HG03045 (cell line): ENCODE data around the gene OR2A1.
A peak's percentile ranks its signal among the peaks of the same experiment; 100 is the strongest.
"Not testable (repeated sequence)": the region's sequence is repeated elsewhere in the genome, so short reads cannot be mapped to it uniquely, and the experiment has no call there.

ENCODE experiments used
- ATAC-seq: cut with Tn5 transposase; IDR thresholded peaks from one replicate; pipeline ENCODE4 v1.9.1; 2021; ENCODE audit warnings: mild to moderate bottlenecking, moderate library complexity; ENCODE audit not compliant: unreplicated experiment

OR2A1 gene

DNA sequence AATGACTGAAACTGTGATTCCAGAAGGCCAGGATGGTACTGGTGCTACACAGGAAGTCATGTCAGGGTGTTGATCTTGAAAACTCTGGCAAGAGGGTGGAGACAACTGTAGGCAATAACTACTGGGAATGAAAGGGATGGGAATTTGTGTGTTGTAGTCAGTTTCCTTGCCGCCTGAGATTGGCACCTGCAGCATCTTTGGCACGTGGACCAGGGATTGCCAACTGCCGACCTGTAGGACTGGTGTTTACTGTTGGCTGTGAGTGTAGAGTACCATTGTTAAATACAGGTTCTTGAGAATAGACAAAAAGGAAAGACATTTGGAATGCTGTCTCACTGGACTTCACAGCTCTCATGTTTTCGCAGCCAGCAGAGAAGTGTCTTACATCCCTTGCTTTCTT lies 11.1 kb downstream of the OR2A1 start:
- not testable (repeated sequence) for ATAC-seq

- not testable (repeated sequence) for ATAC-seq
Measured at GRCh38 chr7:144325868-144326267, 13.6 kb downstream of the OR2A1 start.

DNA sequence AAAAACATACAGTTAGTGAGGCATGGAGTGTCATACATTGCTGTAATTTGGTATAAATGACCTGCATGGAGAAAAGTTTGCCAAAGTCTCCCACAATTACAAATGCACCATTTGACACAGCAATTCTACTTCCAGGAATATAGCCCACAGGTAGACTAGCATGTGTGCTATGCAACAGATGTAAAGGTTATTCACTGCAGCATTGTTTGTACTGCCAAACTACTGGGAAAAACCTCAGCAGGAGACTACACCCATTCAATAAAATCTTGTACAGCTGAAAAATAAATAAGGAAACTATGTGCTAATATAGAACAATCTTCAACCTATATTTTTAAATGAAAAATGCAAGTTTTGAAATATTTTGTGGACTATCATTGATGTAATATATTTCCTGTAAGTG lies 17.8 kb downstream of the OR2A1 start:
- not testable (repeated sequence) for ATAC-seq

DNA sequence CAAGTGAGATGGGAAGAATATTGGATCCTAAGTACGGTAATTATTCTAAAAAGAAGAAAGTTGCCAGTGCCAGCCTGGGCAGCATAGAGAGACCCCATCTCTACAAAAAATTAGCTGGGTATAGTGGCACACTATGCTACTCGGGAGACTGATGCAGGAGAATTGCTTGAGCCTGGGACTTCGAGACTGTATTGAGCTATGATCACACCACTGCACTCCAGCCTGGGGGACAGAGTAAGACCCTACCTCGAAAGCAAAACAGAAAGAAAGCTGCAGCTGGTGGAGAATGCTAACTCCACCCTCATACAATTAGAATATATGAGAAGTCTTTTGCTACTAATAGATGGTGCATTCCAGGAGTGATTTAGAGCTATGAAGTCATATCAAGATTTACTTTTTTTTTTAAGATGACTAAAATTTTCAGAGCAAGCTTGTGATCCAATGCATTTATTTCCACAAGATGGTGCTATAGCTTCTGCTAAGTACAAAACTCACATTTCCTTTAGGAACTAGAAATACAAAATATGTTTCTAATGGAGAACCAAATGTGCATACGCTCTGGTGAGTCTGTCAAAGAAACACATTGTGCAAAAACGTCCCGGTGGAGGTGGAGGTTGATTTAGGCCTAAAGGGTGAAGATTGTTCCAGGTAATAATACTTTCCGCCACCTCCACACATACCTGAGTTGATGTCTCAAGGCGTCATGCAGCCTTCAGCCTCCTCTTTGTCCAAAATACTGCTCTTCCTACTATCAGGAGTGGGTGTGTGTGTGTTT lies 19.2 kb downstream of the OR2A1 start:
- ATAC-seq: not testable (repeated sequence)

DNA sequence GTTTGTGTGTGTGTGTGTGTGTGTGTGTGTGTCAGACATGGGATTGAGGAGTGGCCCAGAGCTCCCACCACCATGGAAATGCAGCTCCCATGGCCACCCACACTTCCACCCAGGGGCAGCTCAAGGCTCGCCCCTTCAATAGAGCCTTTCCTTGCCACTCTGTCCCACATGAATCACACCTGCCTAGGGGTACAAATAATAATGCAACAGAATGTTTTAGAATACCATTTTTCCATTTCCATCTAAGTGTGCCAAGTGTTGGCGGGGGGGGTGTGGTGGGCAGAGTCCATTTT lies 19.7 kb downstream of the OR2A1 start:
- not testable (repeated sequence) for ATAC-seq

GRCh38 chr7:144348625-144349024 lies 36.4 kb downstream of the OR2A1 start:
- peak; percentile 24 for ATAC-seq

DNA sequence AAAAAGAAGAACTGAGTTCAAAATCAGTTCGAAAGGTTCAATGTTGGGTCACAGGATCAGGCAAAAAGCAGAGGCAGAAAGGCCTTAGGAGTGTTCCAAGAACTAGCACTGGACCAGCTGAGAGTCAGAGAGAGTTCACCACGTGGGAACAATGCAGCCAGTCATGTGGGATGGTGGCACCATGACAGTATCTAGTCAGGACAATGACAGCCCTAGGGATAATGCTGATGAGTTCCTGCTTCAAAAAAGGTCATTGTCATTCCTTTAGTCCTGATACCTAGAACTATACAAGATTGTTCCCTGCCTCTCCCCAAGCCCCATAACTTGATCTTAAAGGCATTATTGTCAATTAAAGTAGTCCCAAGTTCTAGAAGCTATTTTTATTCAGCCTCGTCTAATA lies 39.4 kb downstream of the OR2A1 start:
- not testable (repeated sequence) for ATAC-seq

DNA sequence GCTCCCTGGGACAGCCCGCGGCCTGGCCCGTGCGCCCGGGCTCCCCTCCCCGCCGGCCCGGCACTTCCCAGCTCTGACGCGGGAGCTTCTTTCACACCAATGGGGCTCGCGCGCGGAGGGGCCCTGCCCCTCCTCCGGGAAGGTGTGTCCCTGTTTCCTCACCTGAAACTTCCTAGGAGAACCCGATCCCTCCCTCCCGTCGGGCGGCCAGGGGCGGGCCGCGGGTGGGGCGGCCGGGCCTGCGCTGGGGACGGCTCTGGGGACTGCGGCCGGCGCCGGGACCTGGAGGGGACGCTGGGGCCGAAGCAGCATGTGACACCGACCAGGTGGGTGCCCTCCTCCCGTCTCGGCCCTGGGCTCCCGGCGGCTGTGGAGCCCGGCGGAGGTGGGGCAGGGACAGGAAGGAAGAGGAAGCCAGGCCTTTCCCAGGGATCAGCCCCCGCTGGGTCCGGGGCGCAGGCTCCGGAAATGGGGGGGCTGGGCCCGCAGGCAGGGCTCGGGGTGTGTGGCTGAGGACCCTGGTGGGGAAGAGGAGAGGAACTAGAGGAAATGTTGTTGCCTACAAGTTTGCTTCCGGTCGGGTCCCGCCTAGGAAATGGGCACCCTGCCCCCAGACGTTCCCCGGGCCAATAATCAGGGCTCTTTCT lies 43.1 kb downstream of the OR2A1 start, which contains the start of gene ARHGEF5:
Gene ARHGEF5, plus strand, starts transcription at position 227 of the 647 bp plus-strand sequence. CDS start 7,268 bp downstream, outside the sequence.
- peak; percentile 86 for ATAC-seq

DNA sequence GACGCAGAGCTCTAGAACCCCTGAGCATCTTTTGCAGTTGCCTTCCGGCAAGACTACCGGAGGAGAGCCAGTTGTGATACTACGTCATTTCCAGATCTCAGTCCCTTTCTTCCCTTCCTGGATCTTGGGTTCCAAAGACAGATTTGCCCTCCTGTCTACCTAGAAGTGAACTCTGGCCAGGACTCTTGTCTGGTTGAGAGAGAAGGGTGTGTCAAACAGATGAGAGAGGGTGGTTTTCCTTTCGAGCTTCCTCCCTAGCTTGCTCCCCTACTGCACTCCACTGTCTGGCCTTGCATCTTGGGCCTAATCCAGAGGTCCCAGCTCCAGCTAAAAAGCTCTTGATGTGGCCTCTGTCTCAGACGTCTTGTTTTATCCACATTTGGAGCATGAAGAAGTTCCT lies 44.0 kb downstream of the OR2A1 start:
- ATAC-seq: not testable (repeated sequence)

DNA sequence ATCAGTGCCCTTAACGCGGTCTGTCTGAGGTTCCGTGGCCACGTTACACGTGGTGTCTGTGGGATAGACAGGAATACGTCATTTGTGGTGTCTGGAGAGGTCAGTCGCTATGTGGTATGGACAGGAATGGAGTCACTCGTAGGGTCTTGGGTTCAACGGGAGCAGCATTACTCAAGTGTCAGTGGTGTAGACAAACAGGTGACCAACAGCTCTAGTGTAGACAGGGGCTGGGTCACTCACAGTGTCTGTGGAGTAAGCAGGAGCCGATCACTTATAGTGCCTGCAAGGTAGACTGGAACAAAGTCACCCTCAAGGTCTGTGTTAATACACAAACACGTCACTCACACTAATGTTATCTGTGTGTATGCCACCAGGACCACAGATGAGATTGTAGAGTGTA lies 44.6 kb downstream of the OR2A1 start:
- not testable (repeated sequence) for ATAC-seq

GRCh38 chr7:144362061-144362460 lies 49.8 kb downstream of the OR2A1 start:
- ATAC-seq: not testable (repeated sequence)

DNA sequence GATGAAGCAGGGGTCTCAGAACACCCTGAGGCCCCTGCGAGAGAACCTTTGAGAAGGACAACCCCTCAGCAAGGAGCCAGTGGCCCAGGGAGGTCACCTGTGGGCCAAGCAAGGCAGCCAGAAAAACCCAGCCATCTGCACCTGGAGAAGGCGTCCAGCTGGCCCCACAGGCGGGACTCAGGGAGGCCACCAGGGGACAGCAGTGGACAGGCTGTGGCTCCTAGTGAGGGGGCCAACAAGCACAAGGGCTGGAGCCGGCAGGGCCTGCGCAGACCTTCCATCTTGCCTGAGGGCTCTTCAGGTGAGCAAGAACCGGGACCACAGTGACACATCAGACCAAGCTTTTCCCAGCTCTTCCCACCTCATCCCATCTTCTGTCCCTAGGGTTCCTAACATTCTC lies 53.3 kb downstream of the OR2A1 start:
- not testable (repeated sequence) for ATAC-seq

- ATAC-seq: not testable (repeated sequence)
Measured at GRCh38 chr7:144367250-144367649, 55.0 kb downstream of the OR2A1 start.

DNA sequence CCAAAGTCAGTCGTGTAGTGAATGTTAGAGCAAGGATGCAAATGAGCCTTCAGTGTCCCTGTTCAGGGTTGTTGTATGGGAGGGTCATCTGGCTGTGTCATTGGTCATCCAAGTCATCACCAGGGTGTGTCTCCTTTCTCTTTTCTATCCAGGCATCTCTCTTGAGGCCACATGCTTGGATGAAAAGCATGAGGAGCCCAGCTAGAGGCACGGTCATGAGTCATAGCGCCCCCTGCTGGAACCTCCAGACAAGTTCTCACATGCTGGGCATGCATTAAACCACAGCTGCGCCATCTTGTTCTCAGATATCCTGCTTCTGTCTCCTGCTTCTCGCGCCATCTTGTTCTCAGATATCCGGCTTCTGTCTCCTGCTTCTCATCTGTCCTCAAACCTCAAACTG lies 57.0 kb downstream of the OR2A1 start:
- not testable (repeated sequence) for ATAC-seq
